Spleen (tissue), 7 donors: ENCODE results near the gene CLCN7.

Experiments used
- CTCF ChIP-seq, 11 experiments: fragments of 200-600 bp in 7 of 11; fragments of 450-650 bp in 4 of 11; sonication (generic) in 4 of 11; IDR thresholded peaks in 8 of 11; conservative IDR thresholded peaks in 3 of 11; 1 replicate in 7 of 11; 2 replicates in 4 of 11; pipeline versions ENCODE4 v1.4.0 to v1.8.0; 2016 to 2021; ENCODE audit warnings: antibody characterized with exemption in 11 of 11, inconsistent platforms in 4 of 11, mild to moderate bottlenecking in 1 of 11
- POLR2A ChIP-seq, 3 donors: fragments of 450-650 bp; IDR thresholded peaks; one replicate each; pipeline ENCODE4 v1.5.1; 2017; ENCODE audit warnings: antibody characterized with exemption in 3 of 3, mild to moderate bottlenecking in 1 of 3
- donor health status: DM: no; HTN: no; CAD: no; lungs with moderate emphysema.
- donor health status: DM: no; HTN: no; CAD: no.
- donor health status: DM: no; HTN: no; CAD: no.

- no peak for TF ChIP-seq CTCF (IDR thresholded peaks at IDR 0.05 in 8 of 11, conservative IDR thresholded peaks at IDR 0.05 in 3 of 11)
- no peak for TF ChIP-seq POLR2A (IDR thresholded peaks at IDR 0.05)
Observed at GRCh38 chr16:1431497-1432270, 43.1 kb downstream of the CLCN7 start.
